ENCODE measurements around the gene HEATR5A. TPM values are rescaled to one million over a fixed set of nuclear protein-coding genes. Genes with fewer than 3 reads are reported as not detected.
A peak's percentile ranks its signal among the peaks of the same experiment; 100 is the strongest.
"Not testable (repeated sequence)": the region's sequence is repeated elsewhere in the genome, so short reads cannot be mapped to it uniquely, and the experiment has no call there.

HEATR5A gene
- total and polyA plus RNA-seq, 2 donors (not counting 1 experiment from before 2014, with no cell fraction given), result 4.8 to 22.1 TPM

DNA sequence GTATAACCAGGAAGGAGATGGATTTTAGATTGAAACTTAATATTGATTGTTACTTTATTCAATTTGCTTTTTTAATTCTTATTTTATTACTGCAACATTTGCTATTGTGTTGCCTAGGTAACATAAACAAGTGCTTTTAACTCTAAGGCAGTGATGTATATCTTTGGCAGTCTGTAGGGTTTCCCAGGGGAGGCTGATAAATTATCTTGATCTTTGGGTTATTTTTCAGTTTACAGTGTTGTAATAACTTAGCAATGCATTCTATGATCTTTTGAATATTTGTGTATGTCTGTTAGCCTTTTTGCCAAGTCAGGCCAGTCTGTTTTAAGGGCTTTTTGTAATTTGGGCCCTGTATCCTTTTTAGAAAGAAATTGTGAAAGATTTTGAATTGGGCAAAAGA lies 44.8 kb upstream of the HEATR5A start:
- H3K4me3 Mint-ChIP-seq, result no peak overlapping the region
- H3K79me2 ChIP-seq (ENCODE audit: control insufficient read depth, insufficient read depth, low read length), result no peaks in the 10 kb centered on the region
- ChIA-PET POLR2A (no interaction called here), CTCF (no interaction called here)
- H3K9ac ChIP-seq (ENCODE audit: low read length), result no peak overlapping the region
- no peak overlapping the region for H3K27ac ChIP-seq (ENCODE audit: low read length in 2 of 2)
- no peak for DNase-seq
- peaks cover 7% of the 10 kb centered on the region for H3K4me1 Mint-ChIP-seq
- intact Hi-C loops (cut with micrococcal nuclease), result no loop called here
- no peak overlapping the region for H3K4me3 ChIP-seq (ENCODE audit: control extremely low read depth in 1 of 5, extremely low read depth in 1 of 5, insufficient read depth in 1 of 5, low read depth in 2 of 5, low read length in 4 of 5)
- no peak overlapping the region for H2AFZ ChIP-seq (ENCODE audit: insufficient read depth, low read depth, low read length, poor library complexity, severe bottlenecking)
- no peaks in the 10 kb centered on the region for H4K20me1 ChIP-seq (ENCODE audit: control insufficient read depth, insufficient read depth, low read length, poor library complexity, severe bottlenecking)
- H3K4me1 ChIP-seq (ENCODE audit: control insufficient read depth in 2 of 2, insufficient read depth in 2 of 2, low read length in 2 of 2), result peaks cover 5 to 7% of the 10 kb centered on the region in 2 donors
- no peaks in the 10 kb centered on the region for H3K9me3 Mint-ChIP-seq (ENCODE audit: insufficient read depth)
- H3K27ac Mint-ChIP-seq, result no peak overlapping the region
- H3K27me3 Mint-ChIP-seq, result no peaks in the 10 kb centered on the region
- no peaks in the 10 kb centered on the region for H3K36me3 ChIP-seq (replicated peaks in 1 of 2; ENCODE audit: control extremely low read depth in 1 of 2, control insufficient read depth in 1 of 2, extremely low read depth in 1 of 2, insufficient read depth in 2 of 2, low read length in 1 of 2)
- H3K9me3 ChIP-seq (ENCODE audit: control extremely low read depth in 1 of 3, control insufficient read depth in 2 of 3, insufficient read depth in 1 of 3, low read length in 2 of 3), result no peaks in the 10 kb centered on the region
- no peaks in the 10 kb centered on the region for H3K27me3 ChIP-seq (replicated peaks in 1 of 4; ENCODE audit: control extremely low read depth in 1 of 4, control insufficient read depth in 3 of 4, insufficient read depth in 4 of 4, low read length in 3 of 4)
- no peak for ATAC-seq (ENCODE audit: low read depth)
- H3K4me2 ChIP-seq (replicated peaks; ENCODE audit: low read depth, low read length, poor library complexity, severe bottlenecking), result no peak overlapping the region
- TF ChIP-seq, protein P1, sequence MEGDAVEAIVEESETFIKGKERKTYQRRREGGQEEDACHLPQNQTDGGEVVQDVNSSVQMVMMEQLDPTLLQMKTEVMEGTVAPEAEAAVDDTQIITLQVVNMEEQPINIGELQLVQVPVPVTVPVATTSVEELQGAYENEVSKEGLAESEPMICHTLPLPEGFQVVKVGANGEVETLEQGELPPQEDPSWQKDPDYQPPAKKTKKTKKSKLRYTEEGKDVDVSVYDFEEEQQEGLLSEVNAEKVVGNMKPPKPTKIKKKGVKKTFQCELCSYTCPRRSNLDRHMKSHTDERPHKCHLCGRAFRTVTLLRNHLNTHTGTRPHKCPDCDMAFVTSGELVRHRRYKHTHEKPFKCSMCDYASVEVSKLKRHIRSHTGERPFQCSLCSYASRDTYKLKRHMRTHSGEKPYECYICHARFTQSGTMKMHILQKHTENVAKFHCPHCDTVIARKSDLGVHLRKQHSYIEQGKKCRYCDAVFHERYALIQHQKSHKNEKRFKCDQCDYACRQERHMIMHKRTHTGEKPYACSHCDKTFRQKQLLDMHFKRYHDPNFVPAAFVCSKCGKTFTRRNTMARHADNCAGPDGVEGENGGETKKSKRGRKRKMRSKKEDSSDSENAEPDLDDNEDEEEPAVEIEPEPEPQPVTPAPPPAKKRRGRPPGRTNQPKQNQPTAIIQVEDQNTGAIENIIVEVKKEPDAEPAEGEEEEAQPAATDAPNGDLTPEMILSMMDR (IDR thresholded peaks at IDR 0.05), result no peak
- no peak for TF ChIP-seq EZH2 (IDR thresholded peaks at IDR 0.05; ENCODE audit: borderline replicate concordance, insufficient read depth, low read depth, low read length, poor library complexity, severe bottlenecking)

DNA sequence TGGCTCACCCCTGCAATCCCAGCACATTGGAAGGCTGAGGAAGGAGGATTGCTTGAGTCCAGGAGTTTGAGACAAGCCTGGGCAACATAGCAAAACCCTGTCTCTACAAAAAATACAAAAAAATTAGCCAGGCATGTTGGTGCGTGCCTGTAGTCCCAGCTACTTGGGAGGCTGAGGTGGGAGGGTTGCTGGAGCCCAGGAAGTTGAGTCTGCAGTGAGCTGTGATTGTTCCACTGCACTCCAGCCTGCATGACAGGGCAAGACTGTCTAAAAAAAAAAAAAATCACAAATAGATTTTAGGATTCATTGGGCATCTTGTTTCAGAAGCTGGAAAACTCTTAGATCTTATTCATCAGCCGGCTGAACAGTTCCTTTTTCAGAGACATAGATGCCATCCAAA lies 42.1 kb upstream of the HEATR5A start:
- H3K27me3 ChIP-seq (replicated peaks in 1 of 4; ENCODE audit: control extremely low read depth in 1 of 4, control insufficient read depth in 3 of 4, insufficient read depth in 4 of 4, low read length in 3 of 4); H4K20me1 ChIP-seq (ENCODE audit: control insufficient read depth, insufficient read depth, low read length, poor library complexity, severe bottlenecking); DNase-seq; H3K36me3 ChIP-seq (replicated peaks in 1 of 2; ENCODE audit: control extremely low read depth in 1 of 2, control insufficient read depth in 1 of 2, extremely low read depth in 1 of 2, insufficient read depth in 2 of 2, low read length in 1 of 2); H3K27ac Mint-ChIP-seq; H3K4me3 ChIP-seq (ENCODE audit: control extremely low read depth in 1 of 5, extremely low read depth in 1 of 5, insufficient read depth in 1 of 5, low read depth in 2 of 5, low read length in 4 of 5); H3K9me3 Mint-ChIP-seq (ENCODE audit: insufficient read depth); POLR2A ChIA-PET; H3K9me3 ChIP-seq (ENCODE audit: control extremely low read depth in 1 of 3, control insufficient read depth in 2 of 3, insufficient read depth in 1 of 3, low read length in 2 of 3); H3K27me3 Mint-ChIP-seq; H3K9ac ChIP-seq (ENCODE audit: low read length); H3K79me2 ChIP-seq (ENCODE audit: control insufficient read depth, insufficient read depth, low read length); H3K4me2 ChIP-seq (replicated peaks; ENCODE audit: low read depth, low read length, poor library complexity, severe bottlenecking); intact Hi-C loops (cut with micrococcal nuclease); H3K27ac ChIP-seq (ENCODE audit: low read length in 2 of 2); ATAC-seq (ENCODE audit: low read depth); H3K4me3 Mint-ChIP-seq: not testable (repeated sequence)
- WGBS (ENCODE audit: insufficient coverage), result 100% methylated on average over 1 of the region's 2 CpGs
- Histone ChIP-seq H2AFZ (ENCODE audit: insufficient read depth, low read depth, low read length, poor library complexity, severe bottlenecking) (peak overlapping the region; percentile 33), H3K4me1 (ENCODE audit: control insufficient read depth in 2 of 2, insufficient read depth in 2 of 2, low read length in 2 of 2) (peaks cover 5 to 13% of the 10 kb centered on the region in 2 donors)
- peaks cover 18% of the 10 kb centered on the region for H3K4me1 Mint-ChIP-seq
- CTCF ChIA-PET, result interaction anchor here (1.1 to 1.2 kb wide), 2 partner anchors 16 to 48 kb away, joined by 3 to 4 read pairs; no protein-coding TSS in a partner anchor
